ENCODE results near the gene CCL1.
"Not testable (repeated sequence)": the region's sequence is repeated elsewhere in the genome, so short reads cannot be mapped to it uniquely, and the experiment has no call there.

The CCL1 gene

DNA sequence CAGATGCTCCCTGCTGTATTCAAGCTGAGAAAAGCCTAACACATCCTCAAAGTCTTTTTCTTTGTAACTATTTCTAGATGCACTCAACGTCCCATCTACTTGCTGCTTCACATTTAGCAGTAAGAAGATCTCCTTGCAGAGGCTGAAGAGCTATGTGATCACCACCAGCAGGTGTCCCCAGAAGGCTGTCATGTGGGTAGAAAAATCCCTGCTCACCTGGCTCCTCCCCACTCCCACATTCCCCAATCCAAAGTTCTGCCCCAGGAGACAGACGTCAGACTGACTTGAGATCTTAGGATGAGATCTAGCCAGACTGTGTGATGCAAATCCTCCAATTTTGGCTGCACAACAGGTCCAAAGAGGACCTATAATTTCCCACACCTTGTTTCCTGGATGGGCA, 5.6 kb downstream of the CCL1 start:
- DNase-seq: no peak

DNA sequence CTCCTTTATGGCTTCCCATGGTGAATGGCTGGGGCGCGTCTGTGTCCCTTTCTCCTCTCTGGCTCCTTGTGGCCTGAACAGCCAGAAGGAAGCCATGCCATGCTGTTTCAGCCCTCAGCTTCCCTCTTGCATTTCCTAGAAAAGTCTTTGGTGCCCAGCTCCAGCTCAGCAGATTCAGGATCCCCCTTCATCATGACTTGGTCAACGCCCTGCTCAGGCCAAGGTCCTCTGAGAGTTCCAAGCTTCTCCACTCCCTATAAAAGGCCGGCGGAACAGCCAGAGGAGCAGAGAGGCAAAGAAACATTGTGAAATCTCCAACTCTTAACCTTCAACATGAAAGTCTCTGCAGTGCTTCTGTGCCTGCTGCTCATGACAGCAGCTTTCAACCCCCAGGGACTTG, 6.8 kb downstream of the CCL1 start, which contains the start of gene CCL13:
TSS of gene CCL13 (plus strand) at position 287 of the 400 bp plus-strand sequence. CDS start at position 334, 47 bp downstream.
- DNase-seq: no peak

DNA sequence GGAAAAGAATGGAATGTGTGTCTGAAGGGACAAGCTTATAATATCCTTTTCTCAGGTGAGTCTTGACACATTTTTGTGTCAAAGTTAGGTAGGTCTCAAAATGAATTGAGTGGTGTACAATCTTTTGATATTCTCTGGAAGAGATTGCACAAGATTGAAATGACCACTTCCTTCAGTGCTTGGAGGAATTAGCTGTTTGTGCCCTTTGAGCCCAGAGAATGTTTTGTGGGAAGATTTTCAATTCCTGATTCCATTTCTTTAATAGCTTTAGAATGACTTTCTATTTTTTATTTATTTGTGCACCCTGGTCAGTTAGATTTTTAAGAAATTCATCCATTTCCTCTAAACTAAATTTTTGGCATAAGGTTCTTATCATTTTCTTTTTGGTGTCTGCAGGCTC, 8.4 kb downstream of the CCL1 start:
- no peak for DNase-seq

DNA sequence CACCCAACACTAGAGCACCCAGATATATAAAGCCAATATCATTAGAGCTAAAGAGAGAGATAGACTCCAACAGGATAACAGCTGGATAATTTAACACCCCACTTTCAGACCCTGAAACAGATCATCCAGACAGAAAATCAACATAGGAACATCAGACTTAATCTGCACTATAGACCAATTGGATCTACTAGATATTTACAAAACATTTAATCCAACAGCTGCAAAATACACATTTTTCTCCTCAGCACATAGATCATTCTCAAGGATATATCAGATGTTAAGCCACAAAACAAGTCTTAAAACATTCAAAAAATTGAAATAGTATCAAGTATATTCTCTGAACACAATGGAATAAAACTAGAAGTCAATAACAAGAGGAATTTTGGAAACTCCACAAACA, 10.8 kb downstream of the CCL1 start:
- DNase-seq: no peak

DNA sequence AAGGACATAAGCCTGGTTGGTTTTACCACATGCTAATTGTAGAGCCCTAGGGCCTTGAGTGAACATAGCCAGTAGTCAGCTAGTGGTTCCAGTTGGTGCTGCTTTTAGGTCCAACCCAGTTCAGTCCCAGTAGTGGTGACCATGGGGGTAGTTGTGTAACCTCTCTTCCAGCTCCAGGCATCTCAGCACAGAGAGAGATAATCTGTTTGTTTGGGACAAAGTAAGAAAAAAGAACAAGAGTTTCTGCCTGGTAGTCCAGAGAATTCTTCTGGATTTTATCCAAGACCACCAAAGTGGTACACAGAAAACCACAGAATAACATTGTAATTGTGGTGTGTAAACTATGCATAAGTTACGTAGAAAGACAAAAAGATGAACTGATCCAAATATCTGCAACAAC, 11.9 kb downstream of the CCL1 start:
- DNase-seq: no peak

DNA sequence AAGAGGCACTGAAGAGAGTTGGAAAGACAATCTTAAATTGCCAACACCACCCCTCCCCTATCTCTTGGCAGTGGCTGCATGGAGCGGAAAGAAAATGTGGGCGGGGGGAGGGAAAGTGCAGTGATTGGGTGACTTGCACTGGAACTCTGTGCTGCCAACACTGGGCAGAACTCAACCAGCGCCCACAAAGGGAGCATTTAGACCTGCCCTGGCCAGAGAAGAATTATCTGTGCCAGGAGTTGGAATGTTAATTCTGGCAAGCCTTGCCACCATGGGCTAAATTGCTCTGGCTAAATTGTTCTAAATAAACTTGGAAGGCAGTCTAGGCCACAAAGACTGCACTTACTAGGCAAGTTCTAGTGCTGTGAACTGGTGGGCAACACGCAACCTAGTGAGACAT, 13.3 kb downstream of the CCL1 start:
- no peak for DNase-seq

DNA sequence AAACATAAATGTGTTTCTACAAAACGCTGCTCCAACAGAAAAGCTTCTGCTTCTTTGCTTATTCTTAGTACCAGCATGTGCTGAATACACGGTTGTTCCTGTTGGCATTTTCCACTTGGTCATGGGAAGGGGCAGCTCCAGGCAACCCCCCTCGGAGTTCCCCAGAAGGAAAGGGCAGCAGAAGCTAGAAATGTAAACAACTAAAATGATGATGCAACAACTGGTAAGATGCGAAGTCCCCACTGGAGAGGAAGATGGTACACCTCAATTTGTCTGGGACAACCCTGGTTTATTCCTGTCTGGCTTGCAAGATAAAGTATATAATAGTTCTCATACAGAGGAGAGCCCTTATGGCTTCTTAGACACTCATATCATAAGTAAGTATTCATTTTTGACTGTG, 16.0 kb downstream of the CCL1 start:
- DNase-seq: no peak

DNA sequence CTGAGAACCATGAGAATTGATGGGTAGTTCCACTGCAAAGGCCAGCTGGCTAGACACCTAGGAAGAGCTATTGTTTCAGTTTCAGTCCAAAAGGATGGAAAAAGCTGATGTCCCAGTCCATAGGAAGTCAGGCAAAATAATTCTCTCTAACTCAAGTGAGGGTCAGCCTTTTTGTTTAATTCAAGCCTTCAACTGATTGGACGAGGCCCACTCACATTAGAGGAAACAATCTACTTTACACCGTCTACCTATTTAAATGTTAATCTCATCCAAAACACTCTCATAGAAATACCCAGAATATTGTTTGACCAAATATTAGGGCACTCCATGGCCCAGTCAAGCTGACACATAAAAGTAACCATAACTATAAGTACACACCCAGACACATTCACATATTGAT, 21.1 kb downstream of the CCL1 start:
- DNase-seq: no peak

DNA sequence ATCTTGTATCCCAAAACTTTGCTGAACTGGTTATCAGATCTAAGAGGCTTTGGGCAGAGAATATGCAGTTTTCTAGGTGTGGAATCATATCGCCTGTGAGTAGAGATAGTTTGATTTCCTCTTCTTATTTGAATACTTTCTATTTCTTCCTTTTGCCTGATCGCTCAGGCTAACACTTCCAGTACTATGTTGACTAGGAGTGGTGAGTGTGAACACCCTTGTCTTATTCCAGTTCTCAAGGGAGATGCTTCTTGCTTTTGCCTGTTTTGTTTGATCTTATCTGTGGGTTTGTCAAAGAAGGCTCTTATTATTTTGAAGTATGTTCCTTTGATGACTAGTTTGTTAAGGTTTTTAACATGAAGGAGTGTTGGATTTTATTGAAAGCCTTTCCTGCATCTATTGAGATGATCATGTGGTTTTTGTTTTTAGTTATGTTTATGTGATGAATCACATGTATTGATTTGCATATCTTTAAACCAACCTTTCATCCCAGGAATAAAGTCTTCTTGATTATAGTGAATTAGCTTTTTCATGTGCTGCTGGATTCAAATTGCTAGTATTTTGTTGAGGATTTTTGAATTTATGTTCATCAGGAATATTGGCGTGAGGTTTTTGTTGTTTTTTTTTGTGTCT, 23.8 kb downstream of the CCL1 start:
- no peak for DNase-seq

DNA sequence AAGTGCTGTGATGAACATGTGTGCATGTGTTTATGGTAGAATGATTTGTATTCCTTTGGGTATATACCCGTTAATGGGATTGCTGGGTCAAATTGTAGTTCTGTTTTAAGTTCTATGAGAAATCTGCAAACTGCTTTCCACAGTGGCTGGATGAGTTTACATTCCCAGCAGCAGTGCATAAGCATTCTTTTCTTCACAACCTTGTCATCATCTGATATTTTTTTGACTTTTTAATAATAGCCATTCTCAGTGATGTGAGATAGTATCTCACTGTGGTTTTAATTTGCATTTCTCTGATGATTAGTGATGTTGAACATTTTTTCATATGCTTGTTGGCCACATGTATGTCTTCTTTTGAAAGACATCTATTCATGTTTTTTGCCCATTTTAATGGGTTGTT, 25.3 kb downstream of the CCL1 start:
- DNase-seq: no peak

DNA sequence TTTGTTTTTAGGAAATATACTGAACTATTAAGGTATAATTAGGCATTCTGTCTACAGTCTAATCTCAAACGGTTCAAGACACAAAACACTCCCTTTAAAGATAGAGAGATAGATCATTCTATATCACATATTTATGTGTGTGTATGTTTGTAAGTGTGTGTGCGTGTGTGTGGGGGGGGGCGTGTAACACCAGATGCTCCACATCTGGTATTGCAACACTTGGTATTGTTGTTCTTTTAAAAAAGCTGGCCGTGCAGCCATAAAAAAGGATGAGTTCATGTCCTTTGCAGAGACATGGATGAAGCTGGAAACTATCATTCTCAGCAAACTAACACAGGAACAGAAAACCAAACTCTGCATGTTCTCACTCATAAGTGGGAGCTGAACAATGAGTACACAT, 35.5 kb downstream of the CCL1 start:
- DNase-seq: not testable (repeated sequence)

DNA sequence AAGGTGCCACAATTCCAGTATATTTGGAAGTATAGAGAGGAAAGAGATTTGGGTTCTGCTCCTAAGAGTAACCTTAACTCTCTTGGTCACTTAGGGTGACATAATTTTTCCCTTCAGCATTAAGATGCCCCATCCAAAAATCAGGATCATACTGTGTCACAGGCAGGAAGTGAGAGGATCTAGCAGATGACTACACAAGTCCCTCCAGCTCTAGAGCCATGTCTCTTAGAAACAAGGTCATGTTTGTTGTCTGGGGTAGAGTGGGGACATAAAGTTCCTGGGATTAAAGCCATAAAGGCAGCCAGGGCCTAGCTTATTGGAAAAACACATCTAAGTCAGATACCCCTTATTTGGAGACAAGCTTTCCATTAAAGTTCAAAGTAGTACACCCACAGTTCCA, 41.1 kb downstream of the CCL1 start:
- DNase-seq: no peak

DNA sequence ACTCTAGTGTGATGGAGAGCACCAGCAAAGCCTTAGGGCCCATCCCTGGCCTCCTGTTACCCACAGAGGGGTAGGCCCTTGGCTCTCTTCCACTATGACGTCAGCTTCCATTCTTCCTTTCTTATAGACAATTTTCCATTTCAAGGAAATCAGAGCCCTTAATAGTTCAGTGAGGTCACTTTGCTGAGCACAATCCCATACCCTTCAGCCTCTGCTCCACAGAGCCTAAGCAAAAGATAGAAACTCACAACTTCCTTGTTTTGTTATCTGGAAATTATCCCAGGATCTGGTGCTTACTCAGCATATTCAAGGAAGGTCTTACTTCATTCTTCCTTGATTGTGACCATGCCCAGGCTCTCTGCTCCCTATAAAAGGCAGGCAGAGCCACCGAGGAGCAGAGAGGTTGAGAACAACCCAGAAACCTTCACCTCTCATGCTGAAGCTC, 44.0 kb downstream of the CCL1 start, which contains the start of gene CCL8:
TSS of gene CCL8 (plus strand) at position 397 of the 445 bp plus-strand sequence. CDS start 67 bp downstream, outside the sequence.
- no peak for DNase-seq

DNA sequence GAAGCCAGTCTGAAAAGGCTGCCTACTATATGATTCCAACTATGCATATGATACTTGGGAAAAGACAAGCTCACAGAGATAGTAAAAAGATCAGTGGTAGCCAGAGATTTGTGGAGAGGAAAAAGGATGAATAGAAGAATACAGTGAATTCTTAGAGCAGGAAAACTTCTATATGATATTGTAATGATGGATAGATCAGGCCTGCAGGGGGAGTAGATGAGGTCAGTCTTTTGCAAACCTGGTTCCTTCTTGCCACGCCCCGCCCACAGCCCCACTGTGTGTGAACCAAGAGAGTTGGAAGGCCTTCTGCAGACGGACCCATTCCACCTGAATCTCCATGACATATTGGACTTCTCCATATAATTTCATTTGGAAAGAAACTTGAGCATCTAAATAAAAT, 44.6 kb downstream of the CCL1 start:
- no peak for DNase-seq

DNA sequence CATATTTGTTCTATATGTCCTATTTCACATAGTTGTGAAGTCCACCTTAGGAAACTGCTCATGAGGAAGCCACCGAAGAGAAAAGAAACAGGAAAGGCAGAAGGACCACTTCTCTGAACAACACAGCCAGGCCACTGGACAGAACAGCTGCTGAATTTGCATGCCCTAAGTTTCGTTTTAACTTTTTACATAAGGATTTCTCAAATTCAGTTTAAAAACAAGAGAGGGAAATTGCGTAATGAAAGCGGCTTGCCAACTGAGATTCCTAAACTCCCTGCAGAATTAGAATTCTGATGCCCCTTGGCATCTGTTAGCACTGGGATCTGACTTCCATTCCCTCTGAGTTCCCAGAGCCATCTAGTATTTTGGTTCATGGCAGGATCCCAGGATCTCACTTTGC, 48.8 kb downstream of the CCL1 start:
- no peak for DNase-seq

DNA sequence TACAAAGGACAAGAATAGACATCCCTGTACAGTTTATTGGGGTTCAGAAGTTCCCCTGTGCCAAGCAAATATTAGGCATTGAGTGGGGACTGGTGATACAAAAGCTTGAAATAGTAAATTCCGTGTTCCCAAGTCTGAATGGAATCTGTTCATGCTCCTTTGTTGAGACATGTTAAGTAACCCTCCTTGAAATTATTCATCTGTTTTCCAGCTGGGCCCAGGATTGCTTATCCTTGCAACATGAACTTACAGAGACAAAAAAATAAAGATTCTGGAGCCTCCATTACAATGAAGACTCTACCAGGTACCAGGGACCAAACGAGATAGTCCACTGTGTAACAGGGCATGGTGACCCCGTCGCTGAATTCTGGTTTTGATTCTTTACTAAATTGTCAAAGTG, 49.9 kb downstream of the CCL1 start:
- no peak for DNase-seq

DNA sequence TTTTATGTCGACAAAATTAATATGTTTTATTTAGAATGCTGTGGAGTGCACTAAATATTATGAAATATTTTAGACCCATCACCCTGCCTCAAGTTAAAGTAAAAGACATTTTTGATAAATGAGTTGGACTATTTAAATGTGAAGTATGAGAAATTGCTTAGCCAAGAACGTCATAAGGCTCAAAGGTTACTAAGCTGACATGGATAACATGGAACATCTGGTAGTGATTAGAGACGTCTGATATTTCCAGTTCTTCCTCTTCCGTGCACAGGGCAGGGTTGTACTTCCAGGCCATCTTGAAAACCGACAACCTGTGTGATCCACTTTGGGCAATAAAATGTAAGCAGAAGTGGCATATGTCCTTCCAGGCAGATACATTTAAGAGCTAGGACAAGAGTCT, 51.0 kb downstream of the CCL1 start:
- DNase-seq: no peak

DNA sequence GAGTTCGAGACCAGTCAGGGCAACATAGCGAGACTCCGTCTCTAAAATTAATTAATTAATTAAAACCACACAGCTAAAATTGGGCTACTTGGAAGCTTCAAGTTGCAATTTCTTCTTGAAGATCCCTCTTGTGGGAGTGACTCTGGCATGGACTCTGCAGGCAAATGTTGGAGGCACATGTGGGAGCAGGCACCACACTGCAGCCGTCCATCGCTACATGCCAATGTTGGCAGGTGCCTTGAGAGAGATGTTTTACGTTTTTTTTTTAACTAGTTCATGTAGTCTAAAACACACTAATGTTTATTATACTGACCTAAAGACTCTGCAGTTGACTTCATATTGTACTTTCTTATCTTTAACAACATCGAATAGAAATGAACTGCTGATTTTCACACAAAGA, 51.7 kb downstream of the CCL1 start:
- no peak for DNase-seq
